CD4-positive, alpha-beta T cell treated with Interferon alpha-2 for 1 hour (primary cell): ENCODE measurements around the gene PDZD8.
"Not testable (repeated sequence)": the region's sequence is repeated elsewhere in the genome, so short reads cannot be mapped to it uniquely, and the experiment has no call there.

Experiments used
- DNase-seq, 2 donors: peaks; one replicate each; pipeline ENCODE4 v3.0.0-alpha.2; 2020 to 2022

PDZD8 gene

DNA sequence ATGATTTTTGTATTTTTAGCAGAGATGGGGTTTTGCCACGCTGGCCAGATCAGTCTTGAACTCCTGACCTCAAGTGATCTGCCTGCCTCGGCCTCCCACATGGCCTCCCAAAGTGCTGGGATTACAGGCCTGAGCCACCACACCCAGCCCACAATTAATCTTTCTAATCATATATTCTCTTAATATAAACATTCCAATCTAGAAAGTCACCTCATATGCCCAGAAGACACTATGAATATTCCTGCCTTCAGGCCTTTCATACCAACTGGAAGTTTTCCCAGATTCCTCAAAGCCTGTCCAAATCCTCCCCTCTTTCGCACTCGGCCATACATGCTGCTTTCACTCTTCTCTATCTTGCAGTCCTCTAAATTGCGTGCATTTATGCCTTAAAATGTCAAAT lies 32.6 kb downstream of the PDZD8 start:
- no peak for DNase-seq

DNA sequence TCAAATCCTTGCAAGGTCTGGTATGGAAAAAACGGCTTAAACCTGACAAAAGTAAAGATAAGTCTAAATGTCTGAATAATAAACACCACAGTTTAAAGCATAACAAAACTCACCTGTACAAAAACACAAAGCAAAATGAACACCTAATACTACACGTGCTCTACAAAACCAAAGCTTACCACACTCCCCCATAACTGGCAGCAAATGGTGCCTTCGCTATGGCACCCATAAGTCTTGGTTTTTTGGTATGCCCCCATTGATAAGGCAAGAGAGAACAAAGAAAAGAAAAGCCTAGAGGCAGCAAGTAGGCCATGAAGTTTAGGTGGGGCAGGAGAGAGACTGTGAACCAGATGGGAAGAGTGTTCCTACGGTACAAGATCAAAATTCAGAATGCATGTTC lies 34.2 kb downstream of the PDZD8 start:
- DNase-seq: no peak

DNA sequence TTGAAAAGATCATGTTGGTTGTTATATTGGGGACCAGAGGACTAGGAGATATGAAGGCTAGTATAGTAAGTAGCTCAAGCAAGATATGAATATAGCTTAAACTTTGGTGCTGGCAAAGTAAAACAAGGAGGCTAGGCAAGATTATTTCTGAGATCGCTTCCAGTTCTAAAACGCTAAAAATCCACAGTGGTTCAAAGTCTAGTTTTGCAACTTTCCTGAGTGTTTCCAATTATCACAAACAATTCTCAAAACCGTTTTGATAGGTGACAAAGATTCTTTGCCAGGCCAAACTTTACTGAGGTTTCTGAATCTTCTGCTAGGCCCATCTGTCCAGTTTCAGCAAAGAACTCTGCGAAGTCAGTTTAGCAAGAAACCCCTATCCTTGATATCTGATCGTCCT lies 35.3 kb downstream of the PDZD8 start:
- DNase-seq: no peak

DNA sequence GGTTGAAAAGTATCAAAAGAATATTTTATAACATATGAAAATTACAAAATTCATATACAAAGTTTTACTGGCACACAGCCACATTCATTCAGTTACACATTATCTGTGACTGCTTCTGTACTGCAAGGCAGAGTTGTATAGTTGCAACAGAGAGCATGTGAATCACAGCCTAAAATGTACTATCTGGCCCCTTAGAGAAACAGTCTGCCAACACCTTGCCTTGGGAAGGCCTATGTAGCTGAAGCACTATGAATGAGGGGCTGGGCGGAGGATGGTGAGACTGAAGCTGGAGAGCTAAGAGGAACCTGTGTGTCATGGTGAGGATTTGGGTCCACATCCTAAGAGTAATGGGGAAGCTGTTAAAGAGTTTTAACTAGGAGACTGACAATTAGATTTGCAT lies 35.7 kb downstream of the PDZD8 start:
- no peak for DNase-seq

DNA sequence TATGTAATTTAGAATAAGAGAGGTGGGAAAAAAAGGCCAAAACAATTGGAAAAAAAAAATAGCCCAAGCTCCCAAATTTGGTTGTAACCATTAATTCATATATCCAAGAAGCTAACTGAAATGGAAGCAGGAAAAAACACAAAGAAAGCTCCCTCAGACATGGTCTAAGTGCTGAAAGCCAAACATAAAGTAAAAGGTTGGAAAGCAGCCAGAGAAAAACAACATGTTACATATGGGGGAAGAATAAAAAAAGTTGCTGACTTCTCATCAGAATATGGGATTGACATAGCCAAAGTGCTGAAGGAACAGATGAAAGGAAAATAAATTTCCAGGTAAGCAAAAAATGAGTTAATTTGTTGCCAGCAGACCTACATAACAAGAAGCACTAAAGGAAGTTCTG lies 40.3 kb downstream of the PDZD8 start:
- no peak for DNase-seq

DNA sequence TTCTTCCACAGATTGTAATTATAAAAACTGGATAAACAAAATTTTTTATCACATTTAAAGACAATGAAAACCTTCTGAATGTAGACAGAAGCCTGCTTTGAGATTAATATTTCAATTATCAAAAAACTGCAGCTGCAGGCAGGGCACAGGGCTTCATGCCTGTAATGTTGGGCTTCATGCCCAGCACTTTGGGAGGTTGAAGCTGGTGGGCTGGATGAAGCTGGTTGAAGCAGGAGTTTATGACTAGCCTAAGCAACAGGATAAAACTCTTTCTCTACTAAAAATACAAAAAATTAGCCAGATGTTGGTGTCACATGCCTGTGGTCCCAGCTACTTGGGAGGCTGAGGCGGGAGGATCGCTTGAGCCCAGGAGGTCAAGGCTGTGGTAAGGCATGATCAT lies 41.2 kb downstream of the PDZD8 start:
- no peak for DNase-seq

DNA sequence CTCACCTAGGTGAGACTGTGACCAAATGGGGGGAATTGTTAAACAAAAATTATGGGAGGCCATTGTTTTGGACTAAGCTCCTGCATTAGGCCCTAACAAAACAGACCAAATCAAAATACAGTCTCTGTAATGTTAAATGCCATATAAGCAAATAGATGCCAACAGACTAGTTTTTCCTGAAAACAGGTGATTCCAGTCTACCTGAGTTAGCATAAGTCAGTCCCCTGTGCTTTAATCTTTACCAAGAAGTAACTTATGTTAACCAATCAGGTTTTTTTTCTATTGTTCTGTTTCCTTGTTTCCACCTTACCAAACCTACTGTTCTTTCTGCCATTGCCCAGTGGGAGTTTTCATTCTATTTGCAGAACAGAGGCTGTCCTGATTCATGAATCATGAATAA lies 48.0 kb downstream of the PDZD8 start:
- DNase-seq: no peak

- no peak for DNase-seq
Observed at GRCh38 chr10:117324367-117324766, 50.9 kb downstream of the PDZD8 start.

- DNase-seq: no peak
Observed at GRCh38 chr10:117322260-117322659, 53.0 kb downstream of the PDZD8 start.

- DNase-seq: peak in 1 of 2 donors; percentile 31
Observed at GRCh38 chr10:117320050-117320665, 55.1 kb downstream of the PDZD8 start.

GRCh38 chr10:117318909-117319308 lies 56.3 kb downstream of the PDZD8 start:
- no peak for DNase-seq

DNA sequence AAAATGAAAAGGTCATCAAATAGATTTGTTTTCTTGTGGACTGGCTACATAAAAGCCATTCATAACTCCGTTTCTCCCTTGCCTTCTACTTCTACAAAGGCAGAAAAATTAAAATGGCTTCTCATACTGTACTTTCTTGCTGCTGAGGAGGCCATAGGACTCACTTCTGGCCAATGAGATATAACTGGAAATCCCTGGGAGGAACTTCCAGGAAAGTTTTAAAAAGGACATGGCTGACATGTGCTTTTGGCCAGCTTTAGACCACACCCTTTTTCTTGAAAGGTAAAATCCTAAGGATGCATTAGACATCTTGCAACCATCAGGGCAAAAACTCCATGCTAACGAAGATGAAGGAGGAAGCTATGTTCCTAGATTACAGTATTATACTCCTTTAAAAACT lies 58.5 kb downstream of the PDZD8 start:
- no peak for DNase-seq

GRCh38 chr10:117313641-117314040 lies 61.6 kb downstream of the PDZD8 start:
- DNase-seq: no peak

DNA sequence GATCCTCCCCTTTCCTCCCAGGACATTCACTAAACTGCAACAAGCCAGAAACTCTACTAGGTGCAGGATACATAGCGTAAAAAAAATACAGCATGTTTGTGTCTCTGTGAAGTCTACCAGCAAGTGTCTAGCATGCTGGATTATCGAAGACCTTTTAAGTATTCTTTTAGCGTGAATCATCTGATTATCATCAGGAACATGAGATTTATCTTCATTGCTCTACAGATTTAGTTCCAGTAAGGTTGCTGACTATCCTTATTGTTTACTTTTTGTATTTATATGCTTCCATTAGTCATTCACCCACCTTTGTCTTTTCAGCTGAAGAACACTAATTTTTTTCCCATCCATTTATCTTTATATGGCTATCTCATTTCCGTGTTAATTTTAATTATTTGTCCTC lies 62.8 kb downstream of the PDZD8 start:
- DNase-seq: no peak

- no peak for DNase-seq
Observed at GRCh38 chr10:117311261-117311660, 64.0 kb downstream of the PDZD8 start.

- DNase-seq: no peak
Observed at GRCh38 chr10:117306674-117307073, 68.6 kb downstream of the PDZD8 start.

DNA sequence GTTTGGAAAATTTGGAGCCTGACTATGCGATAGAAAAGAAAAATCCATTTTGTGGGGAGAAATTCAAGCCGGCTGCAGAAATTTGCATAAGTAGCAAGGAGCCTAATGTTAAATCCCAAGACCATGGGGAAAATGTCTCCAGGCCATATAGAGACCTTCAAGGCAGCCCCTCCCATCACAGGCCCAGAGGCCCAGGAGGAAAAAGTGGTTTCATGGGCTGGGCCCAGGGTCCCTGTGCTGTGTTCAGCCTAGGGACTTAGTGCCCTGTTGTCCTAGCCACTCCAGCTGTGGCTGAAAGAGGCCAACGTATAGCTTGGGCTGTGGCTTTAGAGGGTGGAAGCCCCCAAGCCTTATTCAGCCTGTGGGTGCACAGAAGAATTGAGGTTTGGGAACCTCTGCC lies 71.8 kb downstream of the PDZD8 start:
- DNase-seq: not testable (repeated sequence)

- no peak for DNase-seq
Observed at GRCh38 chr10:117300671-117301070, 74.6 kb downstream of the PDZD8 start.

- no peak for DNase-seq
Observed at GRCh38 chr10:117299435-117299834, 75.8 kb downstream of the PDZD8 start.

DNA sequence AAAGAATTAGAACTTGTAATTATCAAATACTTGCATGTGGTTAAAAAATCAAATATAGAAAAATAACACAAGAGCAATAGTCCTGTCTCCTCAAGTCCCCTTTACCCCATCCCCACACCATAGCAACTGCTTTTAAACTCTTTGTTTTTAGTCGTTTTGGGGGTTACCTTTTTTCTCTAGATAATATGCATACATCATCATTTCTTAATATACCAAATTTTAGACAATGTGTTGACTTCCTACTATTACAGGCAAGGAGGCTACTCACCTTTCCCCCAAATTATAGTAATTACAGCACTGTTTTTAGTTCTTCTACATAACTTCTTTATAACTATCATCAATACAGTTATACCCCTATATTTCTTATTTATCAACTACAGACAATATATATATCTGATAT lies 77.0 kb downstream of the PDZD8 start:
- DNase-seq: no peak

DNA sequence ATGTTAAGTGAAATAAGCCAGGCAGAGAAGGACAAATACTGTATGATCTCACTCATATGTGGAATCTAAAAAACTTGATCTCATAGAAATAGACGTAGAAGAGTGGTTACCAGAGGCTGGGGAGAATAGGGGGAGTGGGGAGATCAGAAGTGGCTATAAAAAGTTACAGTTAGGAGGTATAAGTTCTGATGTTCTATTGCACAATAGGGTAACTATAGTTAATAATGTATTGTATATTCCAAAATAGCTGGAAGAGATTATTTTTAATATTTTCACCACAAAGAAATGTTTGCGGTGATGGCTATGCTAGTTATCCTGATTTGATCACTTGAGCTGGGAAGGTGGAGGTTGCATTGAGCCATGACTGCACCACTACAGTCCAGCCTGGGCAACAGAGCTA lies 80.5 kb downstream of the PDZD8 start:
- no peak for DNase-seq

- no peak for DNase-seq
Observed at GRCh38 chr10:117294039-117294645, 81.1 kb downstream of the PDZD8 start.

GRCh38 chr10:117290872-117291271 lies 84.4 kb downstream of the PDZD8 start:
- DNase-seq: not testable (repeated sequence)

DNA sequence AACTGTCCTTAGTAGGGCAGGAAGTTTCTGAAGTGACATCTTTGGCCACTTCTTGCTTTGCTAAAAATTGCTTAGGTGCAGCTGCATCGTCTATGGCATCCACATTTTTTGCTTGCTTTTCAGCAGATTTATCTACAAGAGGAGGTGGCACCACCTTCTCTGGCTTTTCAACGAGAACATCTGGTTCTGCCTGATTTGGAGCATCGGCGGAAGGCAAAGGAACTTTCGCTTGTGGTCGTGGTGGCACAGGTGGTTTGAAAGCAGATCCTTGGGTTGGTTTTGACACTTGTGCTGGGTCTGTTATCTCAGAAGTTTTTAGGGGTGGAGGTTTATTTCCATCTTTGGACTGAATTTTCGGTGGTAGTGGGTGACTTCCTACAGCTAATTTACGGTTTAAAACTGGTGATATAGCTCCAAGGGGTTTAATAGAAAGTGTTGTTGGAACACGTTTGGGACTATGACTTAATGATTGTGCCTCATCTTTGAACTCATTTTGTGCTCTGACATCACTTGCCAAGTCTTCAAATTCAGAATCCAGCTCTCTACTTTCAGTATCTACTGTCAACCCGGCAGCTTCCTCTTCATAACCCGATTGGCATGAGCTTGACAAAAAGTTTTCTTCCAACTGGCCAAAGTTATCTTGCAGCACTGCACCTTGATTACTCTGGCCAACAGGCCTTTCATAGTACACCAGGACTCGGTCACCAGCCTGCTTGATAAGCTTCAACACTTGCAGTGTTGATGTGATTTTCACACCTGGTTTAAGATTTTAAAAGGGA lies 90.3 kb downstream of the PDZD8 start:
- no peak for DNase-seq
